ENCODE data around the gene MEIS2. TPM values are rescaled to one million over a fixed set of nuclear protein-coding genes. Genes with fewer than 3 reads are reported as not detected.

MEIS2 gene
- total and polyA plus RNA-seq, 2 donors (not counting 3 experiments of a cell fraction or from before 2014, with no cell fraction given) = 22.5 to 26.2 TPM

GRCh38 chr15:36874930-36875329 lies 225.4 kb downstream of the MEIS2 start:
- H3K9me3 ChIP-seq (replicated peaks; ENCODE audit: control insufficient read depth, insufficient read depth, low read length) = no peaks in the 10 kb centered on the region
- no TSS peak for BruUV-seq (replicated peaks)
- H2AFZ ChIP-seq (ENCODE audit: low read depth, low read length) = no peak overlapping the region
- no peaks in the 10 kb centered on the region for H3K36me3 ChIP-seq (ENCODE audit: control insufficient read depth in 2 of 2, extremely low read depth in 1 of 2, insufficient read depth in 2 of 2, low read length in 2 of 2)
- FAIRE-seq = no peak
- CTCF ChIA-PET = interaction anchor here (0.9 to 5.0 kb wide), 4 partner anchors 9 to 1005 kb away, joined by 3 to 22 read pairs (median 6); no protein-coding TSS in a partner anchor
- H3K4me2 ChIP-seq (ENCODE audit: insufficient read depth, low read length) = no peak overlapping the region
- H3K4me3 ChIP-seq (replicated peaks in 1 of 3; ENCODE audit: insufficient read depth in 1 of 3, low read depth in 1 of 3, low read length in 3 of 3) = no peak overlapping the region
- no peaks in the 10 kb centered on the region for H4K20me1 ChIP-seq (replicated peaks; ENCODE audit: control insufficient read depth, extremely low read depth, insufficient read depth, low read length)
- no peaks in the 10 kb centered on the region for H3K79me2 ChIP-seq (ENCODE audit: control insufficient read depth, insufficient read depth, low read length)
- no peak overlapping the region for H3K9ac ChIP-seq (replicated peaks; ENCODE audit: extremely low read depth, insufficient read depth, low read length)
- no peak for DNase-seq (ENCODE audit: low read depth, low spot score)
- H3K27me3 ChIP-seq (ENCODE audit: control insufficient read depth in 2 of 2, insufficient read depth in 2 of 2, low read length in 2 of 2) = peaks cover 46 to 67% of the 10 kb centered on the region in 2 experiments
- no peak overlapping the region for H3K27ac ChIP-seq (ENCODE audit: insufficient read depth, low read depth, low read length)
- intact Hi-C loops (cut with micrococcal nuclease) (no loop called here), dilution Hi-C loops (cut with MboI; ENCODE audit: extremely low pct_ligation_motif_present, low sequenced_read_pairs) (no loop called here)
- no peak for TF ChIP-seq GATA2 (IDR thresholded peaks at IDR 0.05; ENCODE audit: insufficient read depth, insufficient read length, low read depth, low read length)
- no peak for TF ChIP-seq EZH2 (IDR thresholded peaks at IDR 0.05; ENCODE audit: borderline replicate concordance, low read depth, low read length, severe bottlenecking)
- TF ChIP-seq MAX (IDR thresholded peaks at IDR 0.05; ENCODE audit: insufficient read depth, insufficient read length) = no peak
- no peak for TF ChIP-seq CTCF (IDR thresholded peaks at IDR 0.05; ENCODE audit: extremely low read depth in 1 of 2, insufficient read depth in 1 of 2, low read depth in 1 of 2, low read length in 2 of 2)
- TF ChIP-seq FOS (IDR thresholded peaks at IDR 0.05; ENCODE audit: borderline replicate concordance, insufficient read depth, low read length) = no peak
- TF ChIP-seq POLR2A (IDR thresholded peaks at IDR 0.05; ENCODE audit: low read depth, low read length) = no peak
- no peak for TF ChIP-seq JUN (IDR thresholded peaks at IDR 0.05; ENCODE audit: borderline replicate concordance, insufficient read depth, insufficient read length, low read depth)
- TF ChIP-seq MYC (IDR thresholded peaks at IDR 0.05; ENCODE audit: low read depth, low read length) = no peak
- no peak for TF ChIP-seq POLR2AphosphoS5 (IDR thresholded peaks at IDR 0.05; ENCODE audit: insufficient read depth, low read depth, low read length)
- no peaks in the 10 kb centered on the region for H3K9me1 ChIP-seq (replicated peaks; ENCODE audit: control insufficient read depth, extremely low read depth, insufficient read depth, low read length)
- H3K4me1 ChIP-seq (ENCODE audit: control insufficient read depth, extremely low read depth, insufficient read depth, low read length) = no peaks in the 10 kb centered on the region
- POLR2A ChIA-PET = no interaction called here
